ENCODE measurements around the gene BOC. TPM values are rescaled to one million over a fixed set of nuclear protein-coding genes. Genes with fewer than 3 reads are reported as not detected.

BOC gene
- total and polyA plus RNA-seq, 9 donors = 28.6 to 98.5 (median 58.0) TPM

DNA sequence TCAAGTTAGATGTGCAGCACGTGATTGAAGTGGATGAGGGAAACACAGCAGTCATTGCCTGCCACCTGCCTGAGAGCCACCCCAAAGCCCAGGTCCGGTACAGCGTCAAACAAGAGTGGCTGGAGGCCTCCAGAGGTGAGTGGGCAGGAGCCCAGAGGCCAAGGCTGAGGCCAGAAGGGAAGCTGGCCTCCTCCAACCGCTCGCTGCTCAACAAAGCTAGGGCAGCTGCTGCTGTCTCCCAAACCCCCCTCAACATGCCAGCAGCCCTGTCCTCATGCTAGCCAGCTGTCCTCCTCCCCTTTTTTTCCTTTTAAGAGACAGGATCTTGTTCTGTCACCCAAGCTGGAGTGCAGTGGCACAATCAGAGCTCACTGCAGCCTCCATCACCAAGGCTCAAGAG, 57.0 kb downstream of the BOC start:
- no peaks in the 10 kb centered on the region for H3K36me3 ChIP-seq
- no peak for TF ChIP-seq EP300 (IDR thresholded peaks at IDR 0.05)
- TF ChIP-seq, protein P1, sequence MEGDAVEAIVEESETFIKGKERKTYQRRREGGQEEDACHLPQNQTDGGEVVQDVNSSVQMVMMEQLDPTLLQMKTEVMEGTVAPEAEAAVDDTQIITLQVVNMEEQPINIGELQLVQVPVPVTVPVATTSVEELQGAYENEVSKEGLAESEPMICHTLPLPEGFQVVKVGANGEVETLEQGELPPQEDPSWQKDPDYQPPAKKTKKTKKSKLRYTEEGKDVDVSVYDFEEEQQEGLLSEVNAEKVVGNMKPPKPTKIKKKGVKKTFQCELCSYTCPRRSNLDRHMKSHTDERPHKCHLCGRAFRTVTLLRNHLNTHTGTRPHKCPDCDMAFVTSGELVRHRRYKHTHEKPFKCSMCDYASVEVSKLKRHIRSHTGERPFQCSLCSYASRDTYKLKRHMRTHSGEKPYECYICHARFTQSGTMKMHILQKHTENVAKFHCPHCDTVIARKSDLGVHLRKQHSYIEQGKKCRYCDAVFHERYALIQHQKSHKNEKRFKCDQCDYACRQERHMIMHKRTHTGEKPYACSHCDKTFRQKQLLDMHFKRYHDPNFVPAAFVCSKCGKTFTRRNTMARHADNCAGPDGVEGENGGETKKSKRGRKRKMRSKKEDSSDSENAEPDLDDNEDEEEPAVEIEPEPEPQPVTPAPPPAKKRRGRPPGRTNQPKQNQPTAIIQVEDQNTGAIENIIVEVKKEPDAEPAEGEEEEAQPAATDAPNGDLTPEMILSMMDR (IDR thresholded peaks at IDR 0.05) = no peak
- no peak for TF ChIP-seq POLR2A (IDR thresholded peaks at IDR 0.05)
- intact Hi-C loops (cut with DNase I) = no loop called here
- no peaks in the 10 kb centered on the region for H3K4me1 ChIP-seq (ENCODE audit: insufficient read depth)
- no peak overlapping the region for H3K4me3 ChIP-seq
- DNase-seq = no peak
- H3K9me3 ChIP-seq = no peaks in the 10 kb centered on the region
- 87 to 93% (median 89%) methylated on average over 5 of the region's 5 CpGs for WGBS, 3 donors
- no peak overlapping the region for H3K27ac ChIP-seq
- H3K27me3 ChIP-seq = no peaks in the 10 kb centered on the region

DNA sequence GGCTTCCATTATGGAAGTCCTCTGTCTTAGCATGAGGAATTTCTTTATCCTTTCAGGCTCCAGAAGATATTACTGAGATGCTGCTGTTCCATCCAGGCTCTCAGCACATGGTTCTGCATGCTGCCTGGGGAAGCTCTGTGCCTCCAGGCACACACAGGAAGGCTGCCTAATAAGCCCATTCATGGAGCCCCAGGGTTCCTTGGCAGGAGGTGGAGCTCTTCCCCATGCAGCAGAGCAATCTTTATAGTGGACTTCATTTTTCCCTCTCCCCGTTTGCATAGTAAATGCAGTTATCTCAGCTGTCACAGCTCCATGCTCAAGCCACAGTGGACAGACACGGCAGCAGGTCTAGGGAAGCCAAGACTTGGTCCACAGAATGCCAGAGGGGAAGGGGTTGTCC, 57.6 kb downstream of the BOC start:
- intact Hi-C loops (cut with DNase I) = no loop called here
- Histone ChIP-seq H3K4me3 (no peak overlapping the region), H3K27me3 (no peaks in the 10 kb centered on the region), H3K4me1 (ENCODE audit: insufficient read depth) (no peaks in the 10 kb centered on the region), H3K36me3 (no peaks in the 10 kb centered on the region), H3K9me3 (no peaks in the 10 kb centered on the region), H3K27ac (no peak overlapping the region)
- 74 to 86% (median 79%) methylated on average over 2 of the region's 2 CpGs for WGBS, 3 donors
- DNase-seq = no peak
- TF ChIP-seq, protein P1 (IDR thresholded peaks at IDR 0.05) = no peak
- TF ChIP-seq POLR2A (IDR thresholded peaks at IDR 0.05) (no peak), EP300 (IDR thresholded peaks at IDR 0.05) (no peak)

DNA sequence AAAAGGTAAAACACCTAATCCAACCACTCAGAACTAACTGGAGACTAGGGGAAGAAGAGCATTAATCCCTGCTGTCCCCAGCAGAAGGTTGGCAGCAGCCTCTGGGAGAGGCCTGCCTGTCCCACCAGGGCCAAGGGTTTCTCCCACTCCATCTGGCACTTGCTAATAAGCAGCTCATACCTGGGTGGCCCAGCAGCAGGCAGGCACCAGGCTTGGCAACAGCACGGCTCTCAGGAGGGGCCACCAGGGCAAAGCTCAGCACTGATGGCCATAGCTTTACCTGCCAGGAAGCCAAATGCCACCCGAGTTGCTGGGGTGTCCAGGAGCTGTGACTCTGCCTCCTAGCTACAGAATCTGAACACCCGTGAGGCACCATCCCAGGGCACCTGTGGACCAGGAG, 58.3 kb downstream of the BOC start:
- H3K9me3 ChIP-seq = no peaks in the 10 kb centered on the region
- WGBS, 3 donors = 69 to 91% (median 78%) methylated on average over 3 of the region's 3 CpGs
- no peaks in the 10 kb centered on the region for H3K27me3 ChIP-seq
- peak in 1 of 5 donors; percentile 15 for DNase-seq
- H3K4me1 ChIP-seq (ENCODE audit: insufficient read depth) = no peaks in the 10 kb centered on the region
- no peak overlapping the region for H3K27ac ChIP-seq
- no peaks in the 10 kb centered on the region for H3K36me3 ChIP-seq
- H3K4me3 ChIP-seq = no peak overlapping the region
- intact Hi-C loops (cut with DNase I) = no loop called here
- no peak for TF ChIP-seq POLR2A (IDR thresholded peaks at IDR 0.05)

DNA sequence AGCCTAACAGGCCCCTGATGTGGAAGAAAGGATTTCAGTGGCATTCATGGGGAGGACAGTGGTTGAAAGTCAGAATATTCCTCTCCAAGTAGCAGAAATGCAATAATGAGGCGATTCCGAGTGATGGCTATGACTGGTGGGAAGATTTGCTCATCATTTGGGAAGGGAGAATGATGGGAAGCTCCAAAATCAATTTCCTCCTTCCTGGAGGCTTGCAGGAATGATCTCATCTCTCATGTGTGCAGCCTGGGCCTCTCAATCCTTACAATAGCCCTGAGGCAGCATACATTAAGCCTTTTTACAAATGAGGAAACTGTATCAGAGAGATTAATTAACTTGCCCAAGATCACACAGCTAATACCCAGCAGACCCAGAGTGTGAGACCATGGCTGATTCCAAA, 58.7 kb downstream of the BOC start:
- TF ChIP-seq, protein P1 (IDR thresholded peaks at IDR 0.05) = no peak
- TF ChIP-seq EP300 (IDR thresholded peaks at IDR 0.05) (no peak), POLR2A (IDR thresholded peaks at IDR 0.05) (no peak)
- H3K9me3 ChIP-seq = no peaks in the 10 kb centered on the region
- intact Hi-C loops (cut with DNase I) = no loop called here
- H3K27ac ChIP-seq = no peak overlapping the region
- WGBS, 3 donors = 78 to 94% (median 89%) methylated on average over 2 of the region's 2 CpGs
- DNase-seq = no peak
- H3K4me3 ChIP-seq = no peak overlapping the region
- H3K36me3 ChIP-seq = no peaks in the 10 kb centered on the region
- H3K4me1 ChIP-seq (ENCODE audit: insufficient read depth) = no peaks in the 10 kb centered on the region
- H3K27me3 ChIP-seq = no peaks in the 10 kb centered on the region

DNA sequence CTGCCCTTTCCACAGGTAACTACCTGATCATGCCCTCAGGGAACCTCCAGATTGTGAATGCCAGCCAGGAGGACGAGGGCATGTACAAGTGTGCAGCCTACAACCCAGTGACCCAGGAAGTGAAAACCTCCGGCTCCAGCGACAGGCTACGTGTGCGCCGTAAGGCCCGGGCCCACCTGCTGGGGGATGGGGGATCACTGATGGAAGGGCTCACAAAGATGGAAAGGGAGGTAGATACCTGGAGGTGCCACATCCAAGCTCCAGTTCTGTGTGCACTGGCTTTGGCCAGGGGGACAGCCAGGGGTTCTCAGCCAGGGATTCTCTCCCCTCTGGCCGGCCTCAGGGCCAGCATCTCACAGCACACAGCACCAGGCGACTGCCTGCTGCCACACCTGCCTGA, 59.4 kb downstream of the BOC start:
- intact Hi-C loops (cut with DNase I) = no loop called here
- peak in 1 of 5 donors; percentile 13 for DNase-seq
- H3K4me1 ChIP-seq (ENCODE audit: insufficient read depth) = no peaks in the 10 kb centered on the region
- 88 to 96% (median 94%) methylated on average over 9 of the region's 9 CpGs for WGBS, 3 donors
- no peak overlapping the region for H3K27ac ChIP-seq
- H3K36me3 ChIP-seq = no peaks in the 10 kb centered on the region
- TF ChIP-seq, protein P1 (IDR thresholded peaks at IDR 0.05) = no peak
- TF ChIP-seq EP300 (IDR thresholded peaks at IDR 0.05) = no peak
- TF ChIP-seq POLR2A (IDR thresholded peaks at IDR 0.05) = no peak
- no peaks in the 10 kb centered on the region for H3K9me3 ChIP-seq
- no peak overlapping the region for H3K4me3 ChIP-seq
- no peaks in the 10 kb centered on the region for H3K27me3 ChIP-seq
